SK-N-SH treated with all-trans-retinoic acid at 6 μM for 48 hours (cell line): ENCODE results near the gene BMP3.

Source experiments
- ATAC-seq: fragments of 200-7000 bp; cut with Tn5 transposase; 3 replicates; pipeline ENCODE4 v1.9.1; 2020; ENCODE audit warnings: mild to moderate bottlenecking, moderate library complexity
- BACH2 ChIP-seq: fragments of 250-450 bp; sonication (Bioruptor Pico); IDR thresholded peaks from 2 replicates; pipeline ENCODE4 v1.9.0; 2021; ENCODE audit warnings: mild to moderate bottlenecking, borderline replicate concordance
- CSDC2 ChIP-seq: fragments of 250-450 bp; sonication (Bioruptor Pico); IDR thresholded peaks from 2 replicates; pipeline ENCODE4 v1.5.0; 2020; ENCODE audit warnings: mild to moderate bottlenecking, moderate library complexity
- ESRRG ChIP-seq: fragments of 250-450 bp; sonication (Bioruptor Pico); IDR thresholded peaks from 2 replicates; pipeline ENCODE4 v1.6.1; 2021; ENCODE audit warnings: mild to moderate bottlenecking
- GLIS3 ChIP-seq: fragments of 250-450 bp; sonication (Bioruptor Pico); IDR thresholded peaks from 2 replicates; pipeline ENCODE4 v1.5.0; 2020; ENCODE audit warnings: mild to moderate bottlenecking, moderate library complexity
- ISL1 ChIP-seq: fragments of 250-450 bp; sonication (Bioruptor Pico); IDR thresholded peaks from 2 replicates; pipeline ENCODE4 v2.1.2; 2022; ENCODE audit warnings: mild to moderate bottlenecking, moderate library complexity
- OSR1 ChIP-seq: fragments of 250-450 bp; sonication (Bioruptor Pico); IDR thresholded peaks from 2 replicates; pipeline ENCODE4 v1.8.0; 2022; ENCODE audit warnings: moderate library complexity, mild to moderate bottlenecking, inconsistent platforms
- PPARA ChIP-seq: fragments of 250-450 bp; sonication (Bioruptor Pico); IDR thresholded peaks from 2 replicates; pipeline ENCODE4 v1.5.0; 2020; ENCODE audit warnings: mild to moderate bottlenecking, borderline replicate concordance
- RARB ChIP-seq: fragments of 250-450 bp; sonication (Bioruptor Pico); IDR thresholded peaks from 2 replicates; pipeline ENCODE4 v1.8.0; 2021; ENCODE audit warnings: mild to moderate bottlenecking, moderate library complexity
- TCF4 ChIP-seq: fragments of 250-450 bp; sonication (Bioruptor Pico); IDR thresholded peaks from 2 replicates; pipeline ENCODE4 v1.8.0; 2021; ENCODE audit warnings: mild to moderate bottlenecking, moderate library complexity, borderline replicate concordance
- TOX ChIP-seq: fragments of 250-450 bp; sonication (Bioruptor Pico); IDR thresholded peaks from 2 replicates; pipeline ENCODE4 v1.8.0; 2021; ENCODE audit warnings: mild to moderate bottlenecking, moderate library complexity, borderline replicate concordance
- ZC3H10 ChIP-seq: fragments of 250-450 bp; sonication (Bioruptor Pico); IDR thresholded peaks from 2 replicates; pipeline ENCODE4 v1.5.1; 2021; ENCODE audit warnings: mild to moderate bottlenecking, moderate library complexity
- ZFP3 ChIP-seq: fragments of 250-450 bp; sonication (Bioruptor Pico); IDR thresholded peaks from 2 replicates; pipeline ENCODE4 v1.5.0; 2020; ENCODE audit warnings: mild to moderate bottlenecking, moderate library complexity
- ZFP30 ChIP-seq: fragments of 450-650 bp; formaldehyde crosslinking; IDR thresholded peaks from 2 replicates; pipeline ENCODE4 v1.5.0; 2022; ENCODE audit warnings: mild to moderate bottlenecking, moderate library complexity
- ZNF70 ChIP-seq: fragments of 450-650 bp; formaldehyde crosslinking; IDR thresholded peaks from 2 replicates; pipeline ENCODE4 v1.5.0; 2020; ENCODE audit warnings: mild to moderate bottlenecking, moderate library complexity
- ZNF8 ChIP-seq: fragments of 450-650 bp; formaldehyde crosslinking; IDR thresholded peaks from 2 replicates; pipeline ENCODE4 v1.5.0; 2020; ENCODE audit warnings: mild to moderate bottlenecking, moderate library complexity
- TF ChIP-seq, protein P1 (sequence below): fragments of 250-450 bp; sonication (Bioruptor Pico); IDR thresholded peaks from 2 replicates; pipeline ENCODE4 v1.8.0; 2020; ENCODE audit warnings: mild to moderate bottlenecking, moderate library complexity, borderline replicate concordance
- TF ChIP-seq, protein P2 (sequence below): fragments of 250-450 bp; sonication (Bioruptor Pico); IDR thresholded peaks from 2 replicates; pipeline ENCODE4 v1.8.0; 2021; ENCODE audit warnings: low read depth, mild to moderate bottlenecking, moderate library complexity, borderline replicate concordance
- TF ChIP-seq, protein P3 (sequence below): fragments of 250-450 bp; sonication (Bioruptor Pico); IDR thresholded peaks from 2 replicates; pipeline ENCODE4 v1.5.1; 2021; ENCODE audit warnings: mild to moderate bottlenecking, moderate library complexity
- TF ChIP-seq, protein P4 (sequence below): fragments of 250-450 bp; sonication (Bioruptor Pico); IDR thresholded peaks from 2 replicates; pipeline ENCODE4 v1.5.0; 2020; ENCODE audit warnings: mild to moderate bottlenecking, moderate library complexity
- TF ChIP-seq, protein P5 (sequence below): fragments of 250-450 bp; sonication (Bioruptor Pico); IDR thresholded peaks from 2 replicates; pipeline ENCODE4 v1.5.1; 2020; ENCODE audit warnings: low read depth, mild to moderate bottlenecking, moderate library complexity

The BMP3 gene

DNA sequence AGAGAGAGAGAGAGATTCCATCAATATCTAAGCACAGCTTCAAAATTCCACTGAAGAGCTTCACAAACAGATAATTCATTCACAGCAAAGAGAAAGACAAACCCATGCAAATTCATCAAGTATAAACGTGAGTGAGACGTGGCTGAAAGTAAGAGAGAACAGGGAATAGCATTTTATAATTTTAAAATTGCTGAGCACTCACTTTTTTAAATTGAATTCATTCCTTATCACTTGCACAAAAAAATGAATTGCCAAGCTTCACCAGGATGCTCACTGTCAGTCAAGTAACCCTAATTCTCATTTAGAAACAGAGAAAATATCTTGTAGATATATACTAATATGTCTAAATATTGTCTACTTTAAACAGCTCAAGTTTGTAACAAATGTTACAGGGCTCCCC, 40.5 kb downstream of the BMP3 start (continued):
- TF ChIP-seq, protein P1, sequence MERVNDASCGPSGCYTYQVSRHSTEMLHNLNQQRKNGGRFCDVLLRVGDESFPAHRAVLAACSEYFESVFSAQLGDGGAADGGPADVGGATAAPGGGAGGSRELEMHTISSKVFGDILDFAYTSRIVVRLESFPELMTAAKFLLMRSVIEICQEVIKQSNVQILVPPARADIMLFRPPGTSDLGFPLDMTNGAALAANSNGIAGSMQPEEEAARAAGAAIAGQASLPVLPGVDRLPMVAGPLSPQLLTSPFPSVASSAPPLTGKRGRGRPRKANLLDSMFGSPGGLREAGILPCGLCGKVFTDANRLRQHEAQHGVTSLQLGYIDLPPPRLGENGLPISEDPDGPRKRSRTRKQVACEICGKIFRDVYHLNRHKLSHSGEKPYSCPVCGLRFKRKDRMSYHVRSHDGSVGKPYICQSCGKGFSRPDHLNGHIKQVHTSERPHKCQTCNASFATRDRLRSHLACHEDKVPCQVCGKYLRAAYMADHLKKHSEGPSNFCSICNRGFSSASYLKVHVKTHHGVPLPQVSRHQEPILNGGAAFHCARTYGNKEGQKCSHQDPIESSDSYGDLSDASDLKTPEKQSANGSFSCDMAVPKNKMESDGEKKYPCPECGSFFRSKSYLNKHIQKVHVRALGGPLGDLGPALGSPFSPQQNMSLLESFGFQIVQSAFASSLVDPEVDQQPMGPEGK, result no peak

DNA sequence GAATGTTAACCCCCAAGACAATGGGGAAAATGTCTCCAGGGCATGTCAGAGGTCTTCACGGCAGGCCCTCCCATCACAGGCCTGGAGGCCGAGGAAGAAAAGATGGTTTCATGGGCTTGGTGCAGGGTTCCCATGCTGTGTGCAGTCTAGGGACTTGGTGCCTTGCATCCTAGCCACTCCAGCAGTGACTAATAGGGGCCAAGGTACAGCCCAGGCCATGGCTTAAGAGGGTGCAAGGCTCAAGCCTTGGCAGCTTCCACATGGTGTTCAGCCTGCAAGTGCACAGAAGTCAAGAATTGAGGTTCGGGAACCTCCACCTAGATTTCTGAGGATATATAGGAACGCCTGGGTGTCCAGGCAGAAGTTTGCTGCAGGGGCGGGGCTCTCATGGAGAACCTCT, 50.6 kb downstream of the BMP3 start:
- TF ChIP-seq GLIS3 (no peak), ZFP30 (no peak), RARB (CRISPR knock-in tag) (no peak), OSR1 (CRISPR knock-in tag) (no peak), PPARA (CRISPR knock-in tag) (no peak), ZFP3 (CRISPR knock-in tag) (no peak), ZC3H10 (no peak), BACH2 (CRISPR knock-in tag) (no peak), ESRRG (CRISPR knock-in tag) (no peak), TOX (no peak), ZNF70 (no peak), ZNF8 (CRISPR knock-in tag) (no peak), ISL1 (CRISPR knock-in tag) (no peak), TCF4 (CRISPR knock-in tag) (no peak)
- TF ChIP-seq, protein P2, sequence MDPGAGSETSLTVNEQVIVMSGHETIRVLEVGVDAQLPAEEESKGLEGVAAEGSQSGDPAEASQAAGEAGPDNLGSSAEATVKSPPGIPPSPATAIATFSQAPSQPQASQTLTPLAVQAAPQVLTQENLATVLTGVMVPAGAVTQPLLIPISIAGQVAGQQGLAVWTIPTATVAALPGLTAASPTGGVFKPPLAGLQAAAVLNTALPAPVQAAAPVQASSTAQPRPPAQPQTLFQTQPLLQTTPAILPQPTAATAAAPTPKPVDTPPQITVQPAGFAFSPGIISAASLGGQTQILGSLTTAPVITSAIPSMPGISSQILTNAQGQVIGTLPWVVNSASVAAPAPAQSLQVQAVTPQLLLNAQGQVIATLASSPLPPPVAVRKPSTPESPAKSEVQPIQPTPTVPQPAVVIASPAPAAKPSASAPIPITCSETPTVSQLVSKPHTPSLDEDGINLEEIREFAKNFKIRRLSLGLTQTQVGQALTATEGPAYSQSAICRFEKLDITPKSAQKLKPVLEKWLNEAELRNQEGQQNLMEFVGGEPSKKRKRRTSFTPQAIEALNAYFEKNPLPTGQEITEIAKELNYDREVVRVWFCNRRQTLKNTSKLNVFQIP, result no peak
- TF ChIP-seq, protein P1, result no peak
- TF ChIP-seq, protein P3, sequence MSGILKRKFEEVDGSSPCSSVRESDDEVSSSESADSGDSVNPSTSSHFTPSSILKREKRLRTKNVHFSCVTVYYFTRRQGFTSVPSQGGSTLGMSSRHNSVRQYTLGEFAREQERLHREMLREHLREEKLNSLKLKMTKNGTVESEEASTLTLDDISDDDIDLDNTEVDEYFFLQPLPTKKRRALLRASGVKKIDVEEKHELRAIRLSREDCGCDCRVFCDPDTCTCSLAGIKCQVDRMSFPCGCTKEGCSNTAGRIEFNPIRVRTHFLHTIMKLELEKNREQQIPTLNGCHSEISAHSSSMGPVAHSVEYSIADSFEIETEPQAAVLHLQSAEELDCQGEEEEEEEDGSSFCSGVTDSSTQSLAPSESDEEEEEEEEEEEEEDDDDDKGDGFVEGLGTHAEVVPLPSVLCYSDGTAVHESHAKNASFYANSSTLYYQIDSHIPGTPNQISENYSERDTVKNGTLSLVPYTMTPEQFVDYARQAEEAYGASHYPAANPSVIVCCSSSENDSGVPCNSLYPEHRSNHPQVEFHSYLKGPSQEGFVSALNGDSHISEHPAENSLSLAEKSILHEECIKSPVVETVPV (CRISPR knock-in tag), result no peak
- TF ChIP-seq, protein P4, sequence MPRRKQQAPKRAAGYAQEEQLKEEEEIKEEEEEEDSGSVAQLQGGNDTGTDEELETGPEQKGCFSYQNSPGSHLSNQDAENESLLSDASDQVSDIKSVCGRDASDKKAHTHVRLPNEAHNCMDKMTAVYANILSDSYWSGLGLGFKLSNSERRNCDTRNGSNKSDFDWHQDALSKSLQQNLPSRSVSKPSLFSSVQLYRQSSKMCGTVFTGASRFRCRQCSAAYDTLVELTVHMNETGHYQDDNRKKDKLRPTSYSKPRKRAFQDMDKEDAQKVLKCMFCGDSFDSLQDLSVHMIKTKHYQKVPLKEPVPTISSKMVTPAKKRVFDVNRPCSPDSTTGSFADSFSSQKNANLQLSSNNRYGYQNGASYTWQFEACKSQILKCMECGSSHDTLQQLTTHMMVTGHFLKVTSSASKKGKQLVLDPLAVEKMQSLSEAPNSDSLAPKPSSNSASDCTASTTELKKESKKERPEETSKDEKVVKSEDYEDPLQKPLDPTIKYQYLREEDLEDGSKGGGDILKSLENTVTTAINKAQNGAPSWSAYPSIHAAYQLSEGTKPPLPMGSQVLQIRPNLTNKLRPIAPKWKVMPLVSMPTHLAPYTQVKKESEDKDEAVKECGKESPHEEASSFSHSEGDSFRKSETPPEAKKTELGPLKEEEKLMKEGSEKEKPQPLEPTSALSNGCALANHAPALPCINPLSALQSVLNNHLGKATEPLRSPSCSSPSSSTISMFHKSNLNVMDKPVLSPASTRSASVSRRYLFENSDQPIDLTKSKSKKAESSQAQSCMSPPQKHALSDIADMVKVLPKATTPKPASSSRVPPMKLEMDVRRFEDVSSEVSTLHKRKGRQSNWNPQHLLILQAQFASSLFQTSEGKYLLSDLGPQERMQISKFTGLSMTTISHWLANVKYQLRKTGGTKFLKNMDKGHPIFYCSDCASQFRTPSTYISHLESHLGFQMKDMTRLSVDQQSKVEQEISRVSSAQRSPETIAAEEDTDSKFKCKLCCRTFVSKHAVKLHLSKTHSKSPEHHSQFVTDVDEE (CRISPR knock-in tag), result no peak
- TF ChIP-seq, all 23 proteins: peak for 0
- ATAC-seq, result no peak

DNA sequence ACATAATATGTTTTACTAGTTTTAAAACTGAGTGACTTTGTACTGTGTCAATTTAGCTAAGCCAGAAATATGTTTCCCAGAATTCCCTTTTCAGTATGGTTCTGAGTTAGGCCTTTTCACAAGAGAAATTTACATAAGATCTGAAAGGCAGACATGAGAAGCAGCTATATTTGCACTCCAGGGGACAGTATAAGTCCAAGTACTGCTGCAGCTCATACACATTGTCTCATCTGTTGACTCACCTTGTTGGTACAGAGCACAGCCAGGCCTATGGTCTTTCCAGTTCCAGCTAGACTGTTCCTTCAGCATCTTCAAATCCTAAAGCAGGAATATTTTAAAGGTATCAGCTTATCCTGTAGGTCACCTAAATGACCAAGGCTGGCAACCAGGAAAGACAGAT, 53.5 kb downstream of the BMP3 start:
- no peak for ATAC-seq
- TF ChIP-seq, protein P5, sequence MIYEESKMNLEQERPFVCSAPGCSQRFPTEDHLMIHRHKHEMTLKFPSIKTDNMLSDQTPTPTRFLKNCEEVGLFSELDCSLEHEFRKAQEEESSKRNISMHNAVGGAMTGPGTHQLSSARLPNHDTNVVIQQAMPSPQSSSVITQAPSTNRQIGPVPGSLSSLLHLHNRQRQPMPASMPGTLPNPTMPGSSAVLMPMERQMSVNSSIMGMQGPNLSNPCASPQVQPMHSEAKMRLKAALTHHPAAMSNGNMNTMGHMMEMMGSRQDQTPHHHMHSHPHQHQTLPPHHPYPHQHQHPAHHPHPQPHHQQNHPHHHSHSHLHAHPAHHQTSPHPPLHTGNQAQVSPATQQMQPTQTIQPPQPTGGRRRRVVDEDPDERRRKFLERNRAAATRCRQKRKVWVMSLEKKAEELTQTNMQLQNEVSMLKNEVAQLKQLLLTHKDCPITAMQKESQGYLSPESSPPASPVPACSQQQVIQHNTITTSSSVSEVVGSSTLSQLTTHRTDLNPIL (CRISPR knock-in tag), result no peak
- TF ChIP-seq CSDC2 (CRISPR knock-in tag) (no peak), TOX (no peak), PPARA (CRISPR knock-in tag) (no peak), ZFP3 (CRISPR knock-in tag) (no peak)
